Natural killer cell (primary cell): ENCODE measurements around the gene FAM241B. TPM values are rescaled to one million over a fixed set of nuclear protein-coding genes. Genes with fewer than 3 reads are reported as not detected.

Experiments
- ATAC-seq, 3 donors: fragments of 150-1000 bp in 2 of 3; fragments of 200-7000 bp in 1 of 3; cut with Tn5 transposase; 1 replicate in 1 of 3; 2 replicates in 2 of 3; pipeline ENCODE4 v1.10.0; 2021; ENCODE audit warnings: mild to moderate bottlenecking in 2 of 3, moderate library complexity in 2 of 3
- DNase-seq, 2 donors: peaks; one replicate each; pipeline versions ENCODE4 v3.0.0 to v3.0.0-alpha.2; 2013 to 2021; ENCODE audit warnings: mixed read lengths in 1 of 2
- H3K27ac ChIP-seq: one replicate; pipeline ENCODE4 v1.5.1; 2013; ENCODE audit warnings: mild to moderate bottlenecking, low read length
- H3K27me3 ChIP-seq: one replicate; pipeline ENCODE4 v1.6.1; 2013; ENCODE audit warnings: low read length; ENCODE audit not compliant: control insufficient read depth, insufficient read depth
- H3K36me3 ChIP-seq: one replicate; pipeline ENCODE4 v1.6.1; 2013; ENCODE audit warnings: low read length; ENCODE audit not compliant: control insufficient read depth, insufficient read depth
- H3K4me1 ChIP-seq: one replicate; pipeline ENCODE4 v1.6.1; 2013; ENCODE audit warnings: low read length; ENCODE audit not compliant: control insufficient read depth, insufficient read depth
- H3K4me3 ChIP-seq: one replicate; pipeline ENCODE4 v1.5.1; 2013; ENCODE audit warnings: low read length
- H3K9me3 ChIP-seq: one replicate; pipeline ENCODE4 v1.6.1; 2013; ENCODE audit warnings: low read length; ENCODE audit not compliant: control insufficient read depth, insufficient read depth
- H3K27ac Mint-ChIP-seq, 2 donors: one replicate each; pipeline ENCODE4 v1.8.0; 2022; ENCODE audit warnings: mild to moderate bottlenecking in 2 of 2, mixed read lengths in 2 of 2, moderate library complexity in 1 of 2
- H3K27me3 Mint-ChIP-seq, 2 donors: one replicate each; pipeline ENCODE4 v1.8.0; 2022; ENCODE audit warnings: low read depth in 2 of 2, mixed read lengths in 2 of 2
- H3K36me3 Mint-ChIP-seq: one replicate; pipeline ENCODE4 v1.8.0; 2022; ENCODE audit warnings: mixed read lengths
- H3K4me1 Mint-ChIP-seq, 2 donors: one replicate each; pipeline ENCODE4 v1.8.0; 2022; ENCODE audit warnings: mixed read lengths in 2 of 2
- H3K4me3 Mint-ChIP-seq: one replicate; pipeline ENCODE4 v1.8.0; 2022; ENCODE audit warnings: mild to moderate bottlenecking, moderate library complexity, mixed read lengths
- H3K9me3 Mint-ChIP-seq, 2 donors: one replicate each; pipeline ENCODE4 v1.8.0; 2022; ENCODE audit warnings: mixed read lengths in 2 of 2
- CTCF ChIP-seq: fragments of 200-600 bp; IDR thresholded peaks from one replicate; pipeline ENCODE4 v1.8.0; 2022; ENCODE audit warnings: antibody characterized with exemption
- WGBS: methylation state at CpG from one replicate; pipeline ENCODE4 v1.1.7; 2013; ENCODE audit warnings: missing lambda C conversion rate; ENCODE audit not compliant: insufficient coverage; 5-methylcytosine and 5-hydroxymethylcytosine counted together
- intact Hi-C: fragments of 100-400 bp; cut with micrococcal nuclease; formaldehyde crosslinking; loops from one replicate; pipeline ENCODE4 v1.14.2; 2022
- total RNA-seq, 4 donors: library from RNA; stranded (reverse); fragments of 120-200 nt in 1 of 4; gene quantifications; one replicate each; pipeline versions ENCODE4 v1.2.3 to v1.2.4, GENCODE V29; 2013 to 2022

FAM241B gene
- total RNA-seq, 3 donors from 2014 or later (not counting 1 experiment from before 2014, with no cell fraction given): 1.1 to 1.3 TPM; not detected in 1

GRCh38 chr10:69612760-69613159, 17.3 kb upstream of the FAM241B start:
- Mint-ChIP-seq H3K4me3 (no peak overlapping the region), H3K4me1 (no peaks in the 10 kb centered on the region), H3K9me3 (no peaks in the 10 kb centered on the region), H3K27ac (no peak overlapping the region), H3K27me3 (peaks cover 16 to 45% of the 10 kb centered on the region in 2 donors), H3K36me3 (no peaks in the 10 kb centered on the region)
- Histone ChIP-seq H3K9me3 (no peaks in the 10 kb centered on the region), H3K27me3 (peaks cover 6% of the 10 kb centered on the region), H3K27ac (no peak overlapping the region), H3K4me3 (no peak overlapping the region), H3K4me1 (no peaks in the 10 kb centered on the region), H3K36me3 (no peaks in the 10 kb centered on the region)
- TF ChIP-seq CTCF: no peak
- intact Hi-C loops: no loop called here
- DNase-seq (no peak), ATAC-seq (no peak)

GRCh38 chr10:69614130-69614529, 15.9 kb upstream of the FAM241B start:
- 83% methylated on average over 1 of the region's 1 CpG for WGBS
- H3K36me3 ChIP-seq: no peaks in the 10 kb centered on the region
- H3K9me3 Mint-ChIP-seq: no peaks in the 10 kb centered on the region
- no peaks in the 10 kb centered on the region for H3K4me1 ChIP-seq
- H3K27me3 ChIP-seq: peaks cover 3% of the 10 kb centered on the region
- no peak for ATAC-seq
- H3K9me3 ChIP-seq: no peaks in the 10 kb centered on the region
- no peak overlapping the region for H3K27ac Mint-ChIP-seq
- no peak overlapping the region for H3K4me3 ChIP-seq
- no peak for TF ChIP-seq CTCF
- no peak overlapping the region for H3K4me3 Mint-ChIP-seq
- H3K36me3 Mint-ChIP-seq: no peaks in the 10 kb centered on the region
- H3K27ac ChIP-seq: no peak overlapping the region
- peaks cover 6 to 37% of the 10 kb centered on the region in 2 donors for H3K27me3 Mint-ChIP-seq
- H3K4me1 Mint-ChIP-seq: no peaks in the 10 kb centered on the region
- DNase-seq: no peak
- intact Hi-C loops: no loop called here

GRCh38 chr10:69616358-69616757, 13.7 kb upstream of the FAM241B start:
- Mint-ChIP-seq H3K27me3 (peaks cover 11 to 23% of the 10 kb centered on the region in 2 donors), H3K4me3 (no peak overlapping the region), H3K4me1 (no peaks in the 10 kb centered on the region), H3K9me3 (no peaks in the 10 kb centered on the region), H3K36me3 (no peaks in the 10 kb centered on the region), H3K27ac (no peak overlapping the region)
- intact Hi-C loops: no loop called here
- Histone ChIP-seq H3K4me1 (no peaks in the 10 kb centered on the region), H3K27ac (no peak overlapping the region), H3K27me3 (no peaks in the 10 kb centered on the region), H3K9me3 (no peaks in the 10 kb centered on the region), H3K36me3 (no peaks in the 10 kb centered on the region), H3K4me3 (no peak overlapping the region)
- DNase-seq (no peak), ATAC-seq (no peak)
- no peak for TF ChIP-seq CTCF
- WGBS: 90% methylated on average over 4 of the region's 4 CpGs

- intact Hi-C loops: no loop called here
- no peak overlapping the region for H3K27ac ChIP-seq
- ATAC-seq: no peak
- no peaks in the 10 kb centered on the region for H3K36me3 ChIP-seq
- H3K27me3 ChIP-seq: no peaks in the 10 kb centered on the region
- Mint-ChIP-seq H3K36me3 (peaks cover 4% of the 10 kb centered on the region), H3K9me3 (no peaks in the 10 kb centered on the region), H3K4me1 (peaks cover 0 to 3% of the 10 kb centered on the region in 2 donors), H3K27me3 (peaks cover 9 to 22% of the 10 kb centered on the region in 2 donors), H3K4me3 (no peak overlapping the region), H3K27ac (no peak overlapping the region)
- H3K4me3 ChIP-seq: no peak overlapping the region
- no peaks in the 10 kb centered on the region for H3K9me3 ChIP-seq
- DNase-seq: no peak
- H3K4me1 ChIP-seq: no peaks in the 10 kb centered on the region
- 88% methylated on average over 2 of the region's 2 CpGs for WGBS
- no peak for TF ChIP-seq CTCF
Observed at GRCh38 chr10:69618746-69619145, 11.3 kb upstream of the FAM241B start.
